Mesendoderm (in vitro differentiated cells): ENCODE results near the gene CROCC.
"Not testable (repeated sequence)": the region's sequence is repeated elsewhere in the genome, so short reads cannot be mapped to it uniquely, and the experiment has no call there.

Source experiments
- DNase-seq: peaks from one replicate; pipeline ENCODE4 v3.0.0; 2013
- H2AK5ac ChIP-seq: 2 replicates; pipeline ENCODE4 v1.6.1; 2013; ENCODE audit warnings: low read length, inconsistent platforms
- H2BK120ac ChIP-seq: 2 replicates; pipeline ENCODE4 v1.6.1; 2013; ENCODE audit warnings: low read depth, mild to moderate bottlenecking, low read length, moderate library complexity, mixed read lengths
- H2BK15ac ChIP-seq: replicated peaks from 2 replicates; pipeline ENCODE4 v1.6.1; 2013; ENCODE audit warnings: low read depth, mild to moderate bottlenecking, moderate library complexity
- H2BK5ac ChIP-seq: 2 replicates; pipeline ENCODE4 v1.6.1; 2013; ENCODE audit warnings: low read length, inconsistent platforms
- H3K18ac ChIP-seq: 2 replicates; pipeline ENCODE4 v1.6.1; 2013; ENCODE audit warnings: mild to moderate bottlenecking, low read length, mixed read lengths
- H3K23ac ChIP-seq: one replicate; pipeline ENCODE4 v1.6.1; 2013; ENCODE audit warnings: low read length
- H3K27ac ChIP-seq: 2 replicates; pipeline ENCODE4 v1.5.1; 2013; ENCODE audit warnings: low read depth, mild to moderate bottlenecking, inconsistent platforms, low read length, moderate library complexity
- H3K27me3 ChIP-seq: 2 replicates; pipeline ENCODE4 v1.6.1; 2013; ENCODE audit warnings: low read length, control low read depth, mild to moderate bottlenecking, inconsistent platforms; ENCODE audit not compliant: insufficient read depth, poor library complexity
- H3K36me3 ChIP-seq: 2 replicates; pipeline ENCODE4 v1.6.1; 2013; ENCODE audit warnings: low read length, inconsistent platforms; ENCODE audit not compliant: control insufficient read depth, insufficient read depth
- H3K4ac ChIP-seq: one replicate; pipeline ENCODE4 v1.6.1; 2013; ENCODE audit warnings: low read depth, mild to moderate bottlenecking, low read length, moderate library complexity
- H3K4me1 ChIP-seq: 2 replicates; pipeline ENCODE4 v1.6.1; 2013; ENCODE audit warnings: low read depth, low read length, inconsistent platforms; ENCODE audit not compliant: control insufficient read depth
- H3K4me2 ChIP-seq: 2 replicates; pipeline ENCODE4 v1.6.1; 2013; ENCODE audit warnings: low read length
- H3K4me3 ChIP-seq: 2 replicates; pipeline ENCODE4 v1.5.1; 2013; ENCODE audit warnings: mild to moderate bottlenecking, low read length
- H3K56ac ChIP-seq: one replicate; pipeline ENCODE4 v1.6.1; 2013; ENCODE audit warnings: low read length
- H3K79me1 ChIP-seq: 2 replicates; pipeline ENCODE4 v1.6.1; 2013; ENCODE audit warnings: low read length, inconsistent platforms
- H3K79me2 ChIP-seq: 2 replicates; pipeline ENCODE4 v1.6.1; 2013; ENCODE audit warnings: mild to moderate bottlenecking, low read length; ENCODE audit not compliant: control insufficient read depth, insufficient read depth
- H3K9ac ChIP-seq: 2 replicates; pipeline ENCODE4 v1.6.1; 2013; ENCODE audit warnings: low read length, inconsistent platforms
- H4K5ac ChIP-seq: one replicate; pipeline ENCODE4 v1.6.1; 2013; ENCODE audit warnings: low read length
- H4K8ac ChIP-seq: one replicate; pipeline ENCODE4 v1.6.1; 2013; ENCODE audit warnings: low read depth, mild to moderate bottlenecking, control low read depth, low read length, moderate library complexity
- WGBS: extraction: QIAGEN DNeasy Blood & Tissue Kit; methylation state at CpG from one replicate; pipeline ENCODE4 v1.1.7; 2013; ENCODE audit warnings: low lambda C conversion rate, missing lambda C conversion rate; ENCODE audit not compliant: insufficient coverage; ENCODE audit errors: extremely low coverage; 5-methylcytosine and 5-hydroxymethylcytosine counted together

The CROCC gene

GRCh38 chr1:16890539-16891021, 31.2 kb upstream of the CROCC start:
- not testable (repeated sequence) for H3K9ac ChIP-seq, H4K5ac ChIP-seq, H2BK120ac ChIP-seq, H3K4me3 ChIP-seq, H2BK15ac ChIP-seq, H3K36me3 ChIP-seq, H3K79me1 ChIP-seq, DNase-seq, H3K18ac ChIP-seq, H2AK5ac ChIP-seq, H3K79me2 ChIP-seq, H4K8ac ChIP-seq, H3K4me1 ChIP-seq, H3K4ac ChIP-seq, H3K27me3 ChIP-seq, H3K56ac ChIP-seq, H3K23ac ChIP-seq, H3K4me2 ChIP-seq, H3K27ac ChIP-seq, H2BK5ac ChIP-seq
- no CpG with 5 or more reads among the region's 5 CpGs for WGBS

DNA sequence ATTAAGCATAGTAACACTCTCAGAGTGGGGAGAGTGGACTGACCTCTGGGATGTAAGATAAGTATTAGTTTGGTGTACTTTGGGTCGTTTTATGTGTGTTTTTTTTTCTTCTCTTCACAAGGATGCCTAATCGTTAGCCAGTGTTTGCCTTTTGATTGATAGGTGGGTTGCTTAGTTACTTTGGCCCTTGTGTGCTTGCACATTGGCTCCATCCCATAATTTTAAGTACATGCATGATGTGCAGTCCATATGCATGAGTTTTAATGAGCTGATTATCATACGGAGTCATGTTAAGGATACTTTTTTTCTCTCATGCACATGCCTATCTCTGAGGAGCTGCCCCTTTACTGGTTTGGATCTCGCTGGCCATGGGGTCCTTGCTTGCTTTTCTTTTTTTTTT, 30.7 kb upstream of the CROCC start:
- H2BK5ac ChIP-seq, H2AK5ac ChIP-seq, H3K4me2 ChIP-seq, DNase-seq, H3K79me1 ChIP-seq, H3K27ac ChIP-seq, H3K4me1 ChIP-seq, H3K4ac ChIP-seq, H3K18ac ChIP-seq, H4K8ac ChIP-seq, H4K5ac ChIP-seq, H3K79me2 ChIP-seq, H2BK15ac ChIP-seq, H3K4me3 ChIP-seq, H3K36me3 ChIP-seq, H3K27me3 ChIP-seq, H2BK120ac ChIP-seq, H3K56ac ChIP-seq, H3K9ac ChIP-seq, H3K23ac ChIP-seq: not testable (repeated sequence)
- WGBS = no CpG with 5 or more reads among the region's 4 CpGs

DNA sequence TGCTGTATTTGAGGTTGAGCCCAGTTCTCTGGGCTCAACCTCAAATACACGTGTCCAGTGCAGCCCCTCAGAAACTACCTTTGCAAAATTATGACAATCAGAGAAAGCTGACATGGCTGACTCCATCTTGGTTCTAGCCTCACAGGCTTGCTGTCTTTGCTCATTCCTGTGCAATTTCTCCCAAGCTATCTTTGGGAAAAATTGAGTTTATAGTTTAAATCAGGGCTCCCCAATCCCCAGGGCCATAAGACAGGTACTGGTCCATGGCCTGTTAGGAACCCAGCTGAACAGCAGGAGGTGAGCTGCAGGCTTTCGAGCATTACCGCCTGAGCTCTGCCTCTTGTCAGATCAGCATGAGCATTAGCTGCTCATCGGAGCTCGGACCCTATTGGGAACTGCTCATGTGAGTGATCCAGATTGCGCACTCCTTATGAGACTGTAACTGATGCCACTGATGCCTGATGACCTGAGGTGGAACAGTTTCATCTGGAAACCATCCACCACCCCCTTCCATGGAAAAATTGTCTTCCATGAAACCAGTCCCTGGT, 28.7 kb upstream of the CROCC start:
- DNase-seq, H3K4me3 ChIP-seq, H4K8ac ChIP-seq, H3K27ac ChIP-seq, H3K27me3 ChIP-seq, H2BK15ac ChIP-seq, H3K79me2 ChIP-seq, H3K79me1 ChIP-seq, H3K4me2 ChIP-seq, H2BK120ac ChIP-seq, H4K5ac ChIP-seq, H2BK5ac ChIP-seq, H3K36me3 ChIP-seq, H3K18ac ChIP-seq, H3K9ac ChIP-seq, H3K56ac ChIP-seq, H2AK5ac ChIP-seq, H3K4me1 ChIP-seq, H3K23ac ChIP-seq, H3K4ac ChIP-seq: not testable (repeated sequence)
- WGBS = no CpG with 5 or more reads among the region's 6 CpGs

DNA sequence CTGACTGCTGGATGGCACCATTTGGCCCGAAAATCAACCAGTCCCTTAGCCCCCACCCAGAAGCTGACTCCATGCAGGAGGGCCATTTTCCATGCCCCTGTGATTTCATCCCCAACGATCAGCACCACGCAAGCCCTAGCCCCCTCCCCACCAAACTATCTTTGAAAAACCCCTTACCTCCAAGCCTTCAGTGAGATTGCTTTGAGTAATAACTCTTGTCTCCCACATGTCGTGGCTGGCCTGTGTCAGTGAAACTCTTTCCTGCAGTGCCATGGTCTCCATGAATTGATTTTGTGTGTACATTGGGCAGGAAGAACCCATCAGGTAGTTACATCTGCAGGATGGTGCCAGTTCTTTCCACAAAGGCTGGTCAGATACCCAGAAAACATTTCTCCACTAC, 27.9 kb upstream of the CROCC start:
- not testable (repeated sequence) for H3K79me2 ChIP-seq, H3K27ac ChIP-seq, H3K18ac ChIP-seq, H3K36me3 ChIP-seq, H3K79me1 ChIP-seq, H3K27me3 ChIP-seq, H3K4me1 ChIP-seq, H4K5ac ChIP-seq, H2BK5ac ChIP-seq, H3K9ac ChIP-seq, H3K23ac ChIP-seq, H3K4me3 ChIP-seq, H4K8ac ChIP-seq, H2AK5ac ChIP-seq, H2BK120ac ChIP-seq, H3K4ac ChIP-seq, H2BK15ac ChIP-seq, DNase-seq, H3K4me2 ChIP-seq
- no CpG with 5 or more reads among the region's 4 CpGs for WGBS
- H3K56ac ChIP-seq = peak overlapping the region; percentile 42

- H3K4me1 ChIP-seq, H3K79me1 ChIP-seq, H3K18ac ChIP-seq, H3K27ac ChIP-seq, H4K5ac ChIP-seq, H3K36me3 ChIP-seq, H3K4me2 ChIP-seq, DNase-seq, H2BK15ac ChIP-seq, H2BK120ac ChIP-seq, H3K27me3 ChIP-seq, H4K8ac ChIP-seq, H2BK5ac ChIP-seq, H3K9ac ChIP-seq, H3K4me3 ChIP-seq, H3K23ac ChIP-seq, H3K56ac ChIP-seq, H3K79me2 ChIP-seq, H2AK5ac ChIP-seq, H3K4ac ChIP-seq: not testable (repeated sequence)
- WGBS = no CpG with 5 or more reads among the region's 6 CpGs
These were observed 27.4 kb upstream of the CROCC start for GRCh38 chr1:16894338-16894737.

- not testable (repeated sequence) for H4K8ac ChIP-seq, H4K5ac ChIP-seq, H2BK5ac ChIP-seq, H3K23ac ChIP-seq, H3K27ac ChIP-seq, H3K4ac ChIP-seq, H3K36me3 ChIP-seq, H2BK120ac ChIP-seq, H3K4me1 ChIP-seq, H2BK15ac ChIP-seq, H3K79me1 ChIP-seq, H3K4me3 ChIP-seq, H3K79me2 ChIP-seq, H3K18ac ChIP-seq, H3K27me3 ChIP-seq, H2AK5ac ChIP-seq, H3K4me2 ChIP-seq, DNase-seq
- Histone ChIP-seq H3K56ac (peak overlapping the region; percentile 49), H3K9ac (peak overlapping the region; percentile 47)
- no CpG with 5 or more reads among the region's 6 CpGs for WGBS
These were observed 26.5 kb upstream of the CROCC start for GRCh38 chr1:16895233-16895597.
